HEK293 (cell line): ENCODE data around the gene AMPD1.

ENCODE experiments used
- ZNF140 ChIP-seq: fragments of 450-650 bp; formaldehyde crosslinking; IDR thresholded peaks from 2 replicates; pipeline ENCODE4 v1.5.1; 2016; ENCODE audit warnings: missing biosample characterization, missing genetic modification characterization
- ZNF266 ChIP-seq: fragments of 450-650 bp; formaldehyde crosslinking; IDR thresholded peaks from 2 replicates; pipeline ENCODE4 v1.5.1; 2016; ENCODE audit warnings: missing biosample characterization, missing genetic modification characterization, low read depth
- ZNF510 ChIP-seq: fragments of 450-650 bp; formaldehyde crosslinking; IDR thresholded peaks from 2 replicates; pipeline ENCODE4 v1.5.1; 2018; ENCODE audit warnings: mild to moderate bottlenecking, missing genetic modification characterization, missing biosample characterization; ENCODE audit not compliant: insufficient replicate concordance
- ZNF670 ChIP-seq: fragments of 450-650 bp; formaldehyde crosslinking; IDR thresholded peaks from 2 replicates; pipeline ENCODE4 v1.5.1; 2016; ENCODE audit warnings: missing biosample characterization, missing genetic modification characterization, low read depth
- ZXDB ChIP-seq: fragments of 450-650 bp; formaldehyde crosslinking; IDR thresholded peaks from 2 replicates; pipeline ENCODE4 v1.5.1; 2016; ENCODE audit warnings: missing biosample characterization, missing genetic modification characterization
- TF ChIP-seq, protein P1 (sequence below): fragments of 450-650 bp; formaldehyde crosslinking; IDR thresholded peaks from 2 replicates; pipeline ENCODE4 v1.5.1; 2016; ENCODE audit warnings: missing biosample characterization, missing genetic modification characterization

DNA sequence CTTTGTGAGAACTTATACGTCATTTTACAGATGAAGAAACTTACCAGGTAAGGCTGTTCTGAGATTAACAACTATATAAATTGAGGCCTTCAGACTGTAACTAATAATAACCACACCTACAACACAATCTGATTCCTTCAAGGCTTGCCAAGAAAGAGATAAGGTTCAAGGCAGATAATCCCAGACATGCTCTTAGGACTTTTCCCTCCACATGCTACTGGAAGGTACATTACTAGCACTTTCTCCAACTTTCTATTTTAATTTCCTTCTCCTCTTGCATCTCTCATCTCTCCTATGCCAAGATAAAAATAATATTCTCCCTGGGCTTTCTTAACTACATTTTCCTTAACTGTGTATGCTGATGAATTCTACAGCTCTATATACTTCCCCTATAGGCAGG lies 40.1 kb upstream of the AMPD1 start:
- no peak for TF ChIP-seq ZNF140 (tag by site-specific recombination)
- TF ChIP-seq ZNF266 (tag by site-specific recombination): no peak
- TF ChIP-seq, protein P1, sequence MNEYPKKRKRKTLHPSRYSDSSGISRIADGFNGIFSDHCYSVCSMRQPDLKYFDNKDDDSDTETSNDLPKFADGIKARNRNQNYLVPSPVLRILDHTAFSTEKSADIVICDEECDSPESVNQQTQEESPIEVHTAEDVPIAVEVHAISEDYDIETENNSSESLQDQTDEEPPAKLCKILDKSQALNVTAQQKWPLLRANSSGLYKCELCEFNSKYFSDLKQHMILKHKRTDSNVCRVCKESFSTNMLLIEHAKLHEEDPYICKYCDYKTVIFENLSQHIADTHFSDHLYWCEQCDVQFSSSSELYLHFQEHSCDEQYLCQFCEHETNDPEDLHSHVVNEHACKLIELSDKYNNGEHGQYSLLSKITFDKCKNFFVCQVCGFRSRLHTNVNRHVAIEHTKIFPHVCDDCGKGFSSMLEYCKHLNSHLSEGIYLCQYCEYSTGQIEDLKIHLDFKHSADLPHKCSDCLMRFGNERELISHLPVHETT: no peak
- TF ChIP-seq ZXDB (tag by site-specific recombination): no peak
- TF ChIP-seq ZNF670 (tag by site-specific recombination): no peak
- TF ChIP-seq ZNF510: no peak
